Common myeloid progenitor, CD34-positive (primary cell): ENCODE data around the gene MYLIP.
A peak's percentile ranks its signal among the peaks of the same experiment; 100 is the strongest.

Experiments
- CTCF ChIA-PET: fragments of 350-600 bp; sonication (Branson Sonifier 250); formaldehyde crosslinking; loops from one replicate; lab custom pipeline; 2021; ENCODE audit warnings: antibody characterized with exemption; lab: Charles Lee
- POLR2A ChIA-PET: fragments of 350-600 bp; sonication (Branson Sonifier 250); formaldehyde crosslinking; loops from one replicate; lab custom pipeline; 2021; ENCODE audit warnings: antibody characterized with exemption; lab: Charles Lee
- DNase-seq, 3 donors: peaks; one replicate each; pipeline versions ENCODE4 v3.0.0 to v3.0.0-alpha.2; 2013
- H3K27ac ChIP-seq, 2 experiments: 1 replicate in 1 of 2; 2 replicates in 1 of 2; pipeline ENCODE4 v1.7.0; 2013; ENCODE audit warnings: inconsistent platforms in 2 of 2, low read length in 2 of 2, mild to moderate bottlenecking in 2 of 2, low read depth in 1 of 2, moderate library complexity in 1 of 2; ENCODE audit not compliant: severe bottlenecking in 2 of 2, insufficient read depth in 1 of 2, poor library complexity in 1 of 2
- H3K27me3 ChIP-seq, 5 experiments: replicated peaks in 2 of 5; 1 replicate in 3 of 5; 2 replicates in 2 of 5; pipeline versions ENCODE4 v1.6.1 to v1.7.0; 2013; ENCODE audit warnings: low read length in 4 of 5, mild to moderate bottlenecking in 2 of 5, moderate library complexity in 2 of 5, inconsistent platforms in 1 of 5; ENCODE audit not compliant: insufficient read depth in 5 of 5, control insufficient read depth in 4 of 5
- H3K36me3 ChIP-seq, 4 experiments: 1 replicate in 2 of 4; 2 replicates in 2 of 4; pipeline versions ENCODE4 v1.6.1 to v1.7.0; 2013; ENCODE audit warnings: low read length in 3 of 4, control low read depth in 1 of 4, mild to moderate bottlenecking in 1 of 4; ENCODE audit not compliant: control insufficient read depth in 4 of 4, insufficient read depth in 4 of 4
- H3K4me1 ChIP-seq, 4 experiments: 1 replicate in 3 of 4; 2 replicates in 1 of 4; pipeline versions ENCODE4 v1.6.1 to v1.7.1; 2013; ENCODE audit warnings: low read length in 3 of 4, mild to moderate bottlenecking in 3 of 4, control low read depth in 1 of 4, inconsistent platforms in 1 of 4, moderate library complexity in 1 of 4; ENCODE audit not compliant: control insufficient read depth in 4 of 4, insufficient read depth in 4 of 4; ENCODE audit errors: control extremely low read depth in 1 of 4
- H3K4me3 ChIP-seq, 7 experiments: 1 replicate in 4 of 7; 2 replicates in 3 of 7; pipeline versions ENCODE4 v1.5.1 to v1.7.0; 2013; ENCODE audit warnings: mild to moderate bottlenecking in 7 of 7, low read length in 6 of 7, moderate library complexity in 6 of 7, inconsistent platforms in 2 of 7, low read depth in 2 of 7, control low read depth in 1 of 7; ENCODE audit not compliant: insufficient read depth in 4 of 7, control insufficient read depth in 1 of 7; ENCODE audit errors: extremely low read depth in 1 of 7
- H3K9me3 ChIP-seq, 5 experiments: 1 replicate in 4 of 5; 2 replicates in 1 of 5; pipeline versions ENCODE4 v1.6.1 to v1.7.1; 2013; ENCODE audit warnings: low read length in 4 of 5, mild to moderate bottlenecking in 2 of 5, inconsistent platforms in 1 of 5, low read depth in 1 of 5, moderate library complexity in 1 of 5; ENCODE audit not compliant: control insufficient read depth in 4 of 5, insufficient read depth in 2 of 5; ENCODE audit errors: control extremely low read depth in 1 of 5
- WGBS: methylation state at CpG from one replicate; pipeline ENCODE4 v1.1.5; 2013; ENCODE audit not compliant: insufficient coverage; 5-methylcytosine and 5-hydroxymethylcytosine counted together

The MYLIP gene

GRCh38 chr6:16157909-16158308 is 29.0 kb downstream of the MYLIP start:
- Histone ChIP-seq H3K4me1 (peaks cover 0 to 5% (median 4%) of the 10 kb centered on the region in 4 experiments), H3K4me3 (no peak overlapping the region), H3K36me3 (peaks cover 2 to 17% (median 9%) of the 10 kb centered on the region in 4 experiments), H3K27me3 (no peaks in the 10 kb centered on the region), H3K27ac (no peak overlapping the region), H3K9me3 (peaks cover 0 to 13% (median 8%) of the 10 kb centered on the region in 5 experiments)
- 83% methylated on average over 10 of the region's 11 CpGs for WGBS
- ChIA-PET POLR2A (no interaction called here), CTCF (interaction anchor here (1.0 to 1.3 kb wide), 2 partner anchors 11 to 463 kb away, joined by 3 read pairs; no protein-coding TSS in a partner anchor)
- peak in 2 of 3 donors; percentile 38 to 42 for DNase-seq

- CTCF ChIA-PET, result interaction anchor here (1.0 to 1.1 kb wide), 2 partner anchors 7 to 465 kb away, joined by 3 read pairs; no protein-coding TSS in a partner anchor
- H3K9me3 ChIP-seq, result peaks cover 0 to 13% (median 8%) of the 10 kb centered on the region in 5 experiments
- H3K36me3 ChIP-seq, result peaks cover 2 to 17% (median 9%) of the 10 kb centered on the region in 4 experiments
- H3K4me3 ChIP-seq, result no peak overlapping the region
- no peak for DNase-seq
- H3K27me3 ChIP-seq, result no peaks in the 10 kb centered on the region
- H3K27ac ChIP-seq, result no peak overlapping the region
- POLR2A ChIA-PET, result no interaction called here
- whole genome bisulfite sequencing, result 100% methylated on average over 2 of the region's 7 CpGs
- H3K4me1 ChIP-seq, result peaks cover 0 to 5% (median 4%) of the 10 kb centered on the region in 4 experiments
These were observed 30.2 kb downstream of the MYLIP start for GRCh38 chr6:16158943-16159557.

- WGBS, result 100% methylated on average over 7 of the region's 11 CpGs
- Histone ChIP-seq H3K4me3 (no peak overlapping the region), H3K36me3 (peaks cover 0 to 5% (median 0%) of the 10 kb centered on the region in 4 experiments), H3K27me3 (no peaks in the 10 kb centered on the region), H3K27ac (no peak overlapping the region), H3K9me3 (peaks cover 0 to 7% (median 5%) of the 10 kb centered on the region in 5 experiments), H3K4me1 (peaks cover 0 to 5% (median 4%) of the 10 kb centered on the region in 4 experiments)
- no peak for DNase-seq
- POLR2A ChIA-PET, result no interaction called here
- CTCF ChIA-PET, result no interaction called here
These were observed 31.9 kb downstream of the MYLIP start for GRCh38 chr6:16160794-16161193.

GRCh38 chr6:16162003-16162402 is 33.1 kb downstream of the MYLIP start:
- Histone ChIP-seq H3K27me3 (no peaks in the 10 kb centered on the region), H3K4me3 (no peak overlapping the region), H3K9me3 (no peaks in the 10 kb centered on the region), H3K27ac (no peak overlapping the region), H3K4me1 (peaks cover 0 to 5% (median 4%) of the 10 kb centered on the region in 4 experiments), H3K36me3 (no peaks in the 10 kb centered on the region)
- ChIA-PET CTCF (no interaction called here), POLR2A (no interaction called here)
- no CpG with 5 or more reads among the region's 2 CpGs for WGBS
- DNase-seq, result no peak

- Histone ChIP-seq H3K4me3 (no peak overlapping the region), H3K4me1 (peaks cover 0 to 7% (median 3%) of the 10 kb centered on the region in 4 experiments), H3K27me3 (no peaks in the 10 kb centered on the region), H3K9me3 (no peaks in the 10 kb centered on the region), H3K36me3 (no peaks in the 10 kb centered on the region), H3K27ac (no peak overlapping the region)
- WGBS, result 100% methylated on average over 1 of the region's 1 CpG
- CTCF ChIA-PET, result interaction anchor here (0.8 to 1.5 kb wide), 5 partner anchors 9 to 471 kb away, joined by 3 to 5 read pairs (median 3); no protein-coding TSS in a partner anchor
- POLR2A ChIA-PET, result interaction anchor here (1.1 kb wide), 1 partner anchor 34 kb away, joined by 3 read pairs; the partner anchor contains the start of gene MYLIP
- DNase-seq, result no peak
These were observed 34.2 kb downstream of the MYLIP start for GRCh38 chr6:16163066-16163465.

GRCh38 chr6:16163535-16164300 is 34.8 kb downstream of the MYLIP start:
- H3K36me3 ChIP-seq, result no peaks in the 10 kb centered on the region
- no peaks in the 10 kb centered on the region for H3K9me3 ChIP-seq

More at GRCh38 chr6:16163535-16164300, 34.8 kb downstream of the MYLIP start:
- Histone ChIP-seq H3K27ac (no peak overlapping the region), H3K27me3 (no peaks in the 10 kb centered on the region), H3K4me3 (no peak overlapping the region), H3K4me1 (peaks cover 4 to 13% (median 7%) of the 10 kb centered on the region in 4 experiments)
- 77% methylated on average over 1 of the region's 2 CpGs for WGBS
- ChIA-PET CTCF (interaction anchor here (0.8 to 1.5 kb wide), 5 partner anchors 8 to 472 kb away, joined by 3 to 5 read pairs (median 3); no protein-coding TSS in a partner anchor), POLR2A (interaction anchor here (0.7 to 1.1 kb wide), 2 partner anchors 35 to 418 kb away, joined by 3 read pairs; partner anchors contain the start of gene MYLIP)
- no peak for DNase-seq
